Vagina (tissue), 2 donors: ENCODE results near the gene SLC23A1.

ENCODE experiments used
- CTCF ChIP-seq, 3 experiments: fragments of 450-650 bp in 2 of 3; fragments of 200-600 bp in 1 of 3; sonication (generic) in 1 of 3; IDR thresholded peaks; one replicate each; pipeline ENCODE4 v1.5.1; 2017 to 2019; ENCODE audit warnings: antibody characterized with exemption in 3 of 3, mild to moderate bottlenecking in 2 of 3, moderate library complexity in 2 of 3
- POLR2A ChIP-seq, 2 donors: fragments of 450-650 bp; IDR thresholded peaks; one replicate each; pipeline ENCODE4 v1.6.1; 2017; ENCODE audit warnings: antibody characterized with exemption in 2 of 2, mild to moderate bottlenecking in 2 of 2, moderate library complexity in 2 of 2
- POLR2AphosphoS5 ChIP-seq, 2 donors: sonication (generic); formaldehyde crosslinking; IDR thresholded peaks; one replicate each; pipeline ENCODE4 v1.9.0; 2017; ENCODE audit warnings: antibody characterized with exemption in 2 of 2, mild to moderate bottlenecking in 2 of 2, low read depth in 1 of 2; ENCODE audit not compliant: insufficient read depth in 1 of 2

GRCh38 chr5:139386050-139386438 is 2.9 kb upstream of the SLC23A1 start:
- TF ChIP-seq CTCF (IDR thresholded peaks at IDR 0.05): no peak
- TF ChIP-seq POLR2A (IDR thresholded peaks at IDR 0.05): no peak
- peak in 1 of 2 donors; percentile 51 for TF ChIP-seq POLR2AphosphoS5 (IDR thresholded peaks at IDR 0.05; ENCODE audit: insufficient read depth in 1 of 2, low read depth in 1 of 2)
